KOPT-K1 (cell line): ENCODE data around the gene PKDCC.

Experiments used
- H3K27ac ChIP-seq: fragments of 200-600 bp; sonication (generic); 2 replicates; pipeline ENCODE4 v1.5.1; 2016; ENCODE audit warnings: antibody characterized with exemption, mild to moderate bottlenecking, low read depth, low read length; ENCODE audit not compliant: poor library complexity, severe bottlenecking
- H3K36me3 ChIP-seq: fragments of 200-600 bp; sonication (generic); 2 replicates; pipeline ENCODE4 v1.5.1; 2017; ENCODE audit warnings: antibody characterized with exemption, mild to moderate bottlenecking, low read length, moderate library complexity; ENCODE audit not compliant: insufficient read depth
- H3K9me3 ChIP-seq: fragments of 200-600 bp; sonication (generic); 2 replicates; pipeline ENCODE4 v1.5.1; 2017; ENCODE audit warnings: antibody characterized with exemption, low read length, mild to moderate bottlenecking; ENCODE audit not compliant: insufficient read depth, poor library complexity, severe bottlenecking

PKDCC gene

GRCh38 chr2:42051543-42052235 is 3.9 kb downstream of the PKDCC start:
- no peaks in the 10 kb centered on the region for H3K36me3 ChIP-seq
- H3K27ac ChIP-seq: no peak overlapping the region
- no peaks in the 10 kb centered on the region for H3K9me3 ChIP-seq

GRCh38 chr2:42052702-42053481 is 5.1 kb downstream of the PKDCC start:
- no peaks in the 10 kb centered on the region for H3K9me3 ChIP-seq
- no peaks in the 10 kb centered on the region for H3K36me3 ChIP-seq
- no peak overlapping the region for H3K27ac ChIP-seq

- H3K36me3 ChIP-seq: no peaks in the 10 kb centered on the region
- no peak overlapping the region for H3K27ac ChIP-seq
- H3K9me3 ChIP-seq: no peaks in the 10 kb centered on the region
Measured at GRCh38 chr2:42053482-42053790, 5.6 kb downstream of the PKDCC start.

- no peaks in the 10 kb centered on the region for H3K36me3 ChIP-seq
Measured at GRCh38 chr2:42053791-42054701, 6.2 kb downstream of the PKDCC start.

GRCh38 chr2:42054714-42055430 is 7.1 kb downstream of the PKDCC start:
- Histone ChIP-seq H3K36me3 (no peaks in the 10 kb centered on the region), H3K27ac (no peak overlapping the region), H3K9me3 (no peaks in the 10 kb centered on the region)

More at GRCh38 chr2:42053791-42054701, 6.2 kb downstream of the PKDCC start:
- no peaks in the 10 kb centered on the region for H3K9me3 ChIP-seq
- no peak overlapping the region for H3K27ac ChIP-seq

- H3K27ac ChIP-seq: no peak overlapping the region
Measured at GRCh38 chr2:42055573-42056514, 8.0 kb downstream of the PKDCC start.

GRCh38 chr2:42057159-42057901 is 9.5 kb downstream of the PKDCC start:
- H3K27ac ChIP-seq: no peak overlapping the region
- no peaks in the 10 kb centered on the region for H3K36me3 ChIP-seq
- H3K9me3 ChIP-seq: no peaks in the 10 kb centered on the region

More at GRCh38 chr2:42055573-42056514, 8.0 kb downstream of the PKDCC start:
- Histone ChIP-seq H3K9me3 (no peaks in the 10 kb centered on the region), H3K36me3 (no peaks in the 10 kb centered on the region)

GRCh38 chr2:42057902-42058450 is 10.2 kb downstream of the PKDCC start:
- no peaks in the 10 kb centered on the region for H3K9me3 ChIP-seq
- H3K36me3 ChIP-seq: no peaks in the 10 kb centered on the region
- no peak overlapping the region for H3K27ac ChIP-seq

GRCh38 chr2:42059261-42059898 is 11.6 kb downstream of the PKDCC start:
- H3K36me3 ChIP-seq: no peaks in the 10 kb centered on the region
- H3K27ac ChIP-seq: no peak overlapping the region
- no peaks in the 10 kb centered on the region for H3K9me3 ChIP-seq

GRCh38 chr2:42060028-42060427 is 12.2 kb downstream of the PKDCC start:
- Histone ChIP-seq H3K27ac (no peak overlapping the region), H3K9me3 (no peaks in the 10 kb centered on the region), H3K36me3 (no peaks in the 10 kb centered on the region)

GRCh38 chr2:42060718-42061619 is 13.1 kb downstream of the PKDCC start:
- H3K36me3 ChIP-seq: no peaks in the 10 kb centered on the region
- no peaks in the 10 kb centered on the region for H3K9me3 ChIP-seq
- no peak overlapping the region for H3K27ac ChIP-seq

GRCh38 chr2:42061839-42062238 is 14.0 kb downstream of the PKDCC start:
- Histone ChIP-seq H3K36me3 (no peaks in the 10 kb centered on the region), H3K27ac (no peak overlapping the region), H3K9me3 (no peaks in the 10 kb centered on the region)
